ENCODE results near the gene NPAS2. TPM values are rescaled to one million over a fixed set of nuclear protein-coding genes. Genes with fewer than 3 reads are reported as not detected.

NPAS2 gene
- total and polyA plus RNA-seq, 2 donors (not counting 3 experiments of a cell fraction or from before 2014, with no cell fraction given): 29.0 to 53.9 TPM

DNA sequence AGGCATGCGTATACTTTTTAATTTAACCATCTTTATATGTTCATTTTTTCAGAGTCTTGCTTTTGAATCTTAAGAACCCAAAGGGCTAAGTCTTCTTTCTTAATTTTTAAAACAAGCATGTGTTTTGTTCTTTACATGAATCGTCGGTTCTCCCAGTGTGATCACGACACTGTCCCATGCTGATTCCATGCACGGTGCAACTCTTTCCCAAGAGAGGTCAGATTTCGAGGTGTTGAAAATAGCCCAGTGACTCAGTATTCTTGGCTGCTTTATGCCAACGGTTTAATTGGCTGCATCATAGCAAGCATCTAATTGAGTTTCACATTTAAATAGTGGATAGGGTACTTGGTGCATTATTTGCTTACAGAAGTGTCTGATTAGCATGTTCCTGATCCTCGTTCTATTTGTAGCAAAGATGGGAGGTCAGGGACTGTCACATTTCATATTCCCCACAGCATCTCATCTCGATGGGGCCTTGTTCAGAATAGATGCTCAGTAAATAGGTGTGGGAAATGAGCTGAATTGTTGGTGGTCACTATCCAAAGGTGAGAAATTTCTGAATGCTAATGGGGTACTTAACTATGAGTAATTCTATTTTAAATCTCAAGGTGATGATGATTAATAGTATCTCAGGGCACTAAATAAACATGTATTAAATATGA, 2.8 kb downstream of the NPAS2 start:
- TF ChIP-seq JUN (IDR thresholded peaks at IDR 0.05; ENCODE audit: borderline replicate concordance, insufficient read depth, insufficient read length, low read depth) (peak; percentile 31), EZH2 (IDR thresholded peaks at IDR 0.05; ENCODE audit: borderline replicate concordance, low read depth, low read length, severe bottlenecking) (no peak), FOS (IDR thresholded peaks at IDR 0.05; ENCODE audit: borderline replicate concordance, insufficient read depth, low read length) (peak; percentile 39), POLR2AphosphoS5 (IDR thresholded peaks at IDR 0.05; ENCODE audit: insufficient read depth, low read depth, low read length) (no peak), MYC (IDR thresholded peaks at IDR 0.05; ENCODE audit: low read depth, low read length) (no peak)
- dilution Hi-C loops (cut with MboI; ENCODE audit: extremely low pct_ligation_motif_present, low sequenced_read_pairs) (no loop called here), intact Hi-C loops (cut with micrococcal nuclease) (no loop called here)
- Histone ChIP-seq H3K4me3 (replicated peaks in 1 of 3; ENCODE audit: insufficient read depth in 1 of 3, low read depth in 1 of 3, low read length in 3 of 3) (peak overlapping the region in 2 of 3 experiments; percentile 71 to 88), H4K20me1 (replicated peaks; ENCODE audit: control insufficient read depth, extremely low read depth, insufficient read depth, low read length) (no peaks in the 10 kb centered on the region), H3K9me1 (replicated peaks; ENCODE audit: control insufficient read depth, extremely low read depth, insufficient read depth, low read length) (no peaks in the 10 kb centered on the region), H3K4me1 (ENCODE audit: control insufficient read depth, extremely low read depth, insufficient read depth, low read length) (peaks cover 43% of the 10 kb centered on the region), H3K9me3 (replicated peaks; ENCODE audit: control insufficient read depth, insufficient read depth, low read length) (no peaks in the 10 kb centered on the region), H3K79me2 (ENCODE audit: control insufficient read depth, insufficient read depth, low read length) (peaks cover 60% of the 10 kb centered on the region), H3K27ac (ENCODE audit: insufficient read depth, low read depth, low read length) (no peak overlapping the region), H3K4me2 (ENCODE audit: insufficient read depth, low read length) (peak overlapping the region; percentile 98), H3K36me3 (ENCODE audit: control insufficient read depth in 2 of 2, extremely low read depth in 1 of 2, insufficient read depth in 2 of 2, low read length in 2 of 2) (no peaks in the 10 kb centered on the region), H3K27me3 (ENCODE audit: control insufficient read depth in 2 of 2, insufficient read depth in 2 of 2, low read length in 2 of 2) (no peaks in the 10 kb centered on the region), H3K9ac (replicated peaks; ENCODE audit: extremely low read depth, insufficient read depth, low read length) (peak overlapping the region; percentile 76), H2AFZ (ENCODE audit: low read depth, low read length) (no peak overlapping the region)
- no TSS peak for BruUV-seq (replicated peaks)
- FAIRE-seq (no peak), DNase-seq (ENCODE audit: low read depth, low spot score) (peak; percentile 89)
- CTCF ChIA-PET: interaction anchor here (0.6 to 3.3 kb wide), 10 partner anchors 38 to 220 kb away, joined by 3 to 29 read pairs (median 4); no protein-coding TSS in a partner anchor
- POLR2A ChIA-PET: no interaction called here

DNA sequence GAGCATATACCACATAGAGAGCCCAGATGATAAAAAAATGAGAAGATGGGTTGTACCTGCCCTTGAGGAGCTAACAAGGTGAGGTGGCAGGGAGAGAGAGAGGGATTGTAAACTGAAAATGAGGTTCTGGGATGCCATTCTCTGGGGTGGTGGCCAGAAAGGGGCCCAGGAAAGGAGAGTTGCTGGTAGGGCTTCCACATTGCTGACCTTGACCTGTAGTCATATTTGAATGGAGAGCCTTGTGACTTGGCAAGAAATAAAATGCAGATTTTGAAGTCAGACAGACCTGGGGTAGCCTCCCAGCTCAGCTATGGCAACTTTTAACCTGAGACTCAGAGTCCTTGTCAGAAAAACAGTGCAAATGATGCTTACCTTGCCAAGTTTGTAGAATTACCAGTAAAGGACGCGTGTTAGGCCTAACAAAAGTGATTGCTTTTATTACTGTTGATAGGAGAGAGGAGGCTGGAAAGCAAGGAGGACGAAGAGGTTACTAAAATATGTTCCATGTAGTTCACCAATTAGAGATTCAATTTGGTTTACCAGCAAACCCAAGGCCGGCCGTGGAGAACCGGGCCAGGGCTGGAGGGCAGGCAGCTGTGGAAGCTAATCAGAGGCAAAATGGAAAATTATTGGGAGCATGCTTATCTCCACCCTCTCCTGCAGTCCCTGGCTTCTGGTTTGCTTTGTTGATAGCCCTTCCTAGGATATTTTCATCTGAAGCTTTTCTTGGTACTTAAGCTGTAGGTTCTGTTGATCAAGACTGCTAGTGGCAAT, 3.9 kb downstream of the NPAS2 start:
- TF ChIP-seq, protein P1, sequence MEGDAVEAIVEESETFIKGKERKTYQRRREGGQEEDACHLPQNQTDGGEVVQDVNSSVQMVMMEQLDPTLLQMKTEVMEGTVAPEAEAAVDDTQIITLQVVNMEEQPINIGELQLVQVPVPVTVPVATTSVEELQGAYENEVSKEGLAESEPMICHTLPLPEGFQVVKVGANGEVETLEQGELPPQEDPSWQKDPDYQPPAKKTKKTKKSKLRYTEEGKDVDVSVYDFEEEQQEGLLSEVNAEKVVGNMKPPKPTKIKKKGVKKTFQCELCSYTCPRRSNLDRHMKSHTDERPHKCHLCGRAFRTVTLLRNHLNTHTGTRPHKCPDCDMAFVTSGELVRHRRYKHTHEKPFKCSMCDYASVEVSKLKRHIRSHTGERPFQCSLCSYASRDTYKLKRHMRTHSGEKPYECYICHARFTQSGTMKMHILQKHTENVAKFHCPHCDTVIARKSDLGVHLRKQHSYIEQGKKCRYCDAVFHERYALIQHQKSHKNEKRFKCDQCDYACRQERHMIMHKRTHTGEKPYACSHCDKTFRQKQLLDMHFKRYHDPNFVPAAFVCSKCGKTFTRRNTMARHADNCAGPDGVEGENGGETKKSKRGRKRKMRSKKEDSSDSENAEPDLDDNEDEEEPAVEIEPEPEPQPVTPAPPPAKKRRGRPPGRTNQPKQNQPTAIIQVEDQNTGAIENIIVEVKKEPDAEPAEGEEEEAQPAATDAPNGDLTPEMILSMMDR (IDR thresholded peaks at IDR 0.05; ENCODE audit: extremely low read depth in 1 of 2, insufficient read depth in 1 of 2, low read depth in 1 of 2, low read length in 2 of 2): no peak
- TF ChIP-seq, protein P2, sequence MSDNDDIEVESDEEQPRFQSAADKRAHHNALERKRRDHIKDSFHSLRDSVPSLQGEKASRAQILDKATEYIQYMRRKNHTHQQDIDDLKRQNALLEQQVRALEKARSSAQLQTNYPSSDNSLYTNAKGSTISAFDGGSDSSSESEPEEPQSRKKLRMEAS (IDR thresholded peaks at IDR 0.05; ENCODE audit: insufficient read depth, insufficient read length): no peak
- TF ChIP-seq POLR2A (IDR thresholded peaks at IDR 0.05; ENCODE audit: low read depth, low read length) (no peak), MYC (IDR thresholded peaks at IDR 0.05; ENCODE audit: low read depth, low read length) (no peak), JUN (IDR thresholded peaks at IDR 0.05; ENCODE audit: borderline replicate concordance, insufficient read depth, insufficient read length, low read depth) (no peak), GATA2 (IDR thresholded peaks at IDR 0.05; ENCODE audit: insufficient read depth, insufficient read length, low read depth, low read length) (no peak), POLR2AphosphoS5 (IDR thresholded peaks at IDR 0.05; ENCODE audit: insufficient read depth, low read depth, low read length) (no peak)
- no peaks in the 10 kb centered on the region for H3K36me3 ChIP-seq (ENCODE audit: control insufficient read depth in 2 of 2, extremely low read depth in 1 of 2, insufficient read depth in 2 of 2, low read length in 2 of 2)
- no peak overlapping the region for H3K4me3 ChIP-seq (replicated peaks in 1 of 3; ENCODE audit: insufficient read depth in 1 of 3, low read depth in 1 of 3, low read length in 3 of 3)
- H3K4me2 ChIP-seq (ENCODE audit: insufficient read depth, low read length): no peak overlapping the region
- FAIRE-seq (no peak), DNase-seq (ENCODE audit: low read depth, low spot score) (no peak)
- ChIA-PET CTCF (interaction anchor here (3.3 kb wide), 1 partner anchor 94 kb away, joined by 29 read pairs; no protein-coding TSS in a partner anchor), POLR2A (interaction anchor here (0.6 kb wide), 1 partner anchor 13 kb away, joined by 3 read pairs; no protein-coding TSS in a partner anchor)
- no TSS peak for BruUV-seq (replicated peaks)
- no peaks in the 10 kb centered on the region for H3K9me1 ChIP-seq (replicated peaks; ENCODE audit: control insufficient read depth, extremely low read depth, insufficient read depth, low read length)
- peaks cover 71% of the 10 kb centered on the region for H3K79me2 ChIP-seq (ENCODE audit: control insufficient read depth, insufficient read depth, low read length)
- H3K9me3 ChIP-seq (replicated peaks; ENCODE audit: control insufficient read depth, insufficient read depth, low read length): no peaks in the 10 kb centered on the region
- dilution Hi-C loops (cut with MboI; ENCODE audit: extremely low pct_ligation_motif_present, low sequenced_read_pairs): no loop called here
- H2AFZ ChIP-seq (ENCODE audit: low read depth, low read length): no peak overlapping the region
- H3K27ac ChIP-seq (ENCODE audit: insufficient read depth, low read depth, low read length): no peak overlapping the region
- no peaks in the 10 kb centered on the region for H4K20me1 ChIP-seq (replicated peaks; ENCODE audit: control insufficient read depth, extremely low read depth, insufficient read depth, low read length)
- intact Hi-C loops (cut with micrococcal nuclease): no loop called here
- H3K4me1 ChIP-seq (ENCODE audit: control insufficient read depth, extremely low read depth, insufficient read depth, low read length): peaks cover 32% of the 10 kb centered on the region
- no peaks in the 10 kb centered on the region for H3K27me3 ChIP-seq (ENCODE audit: control insufficient read depth in 2 of 2, insufficient read depth in 2 of 2, low read length in 2 of 2)
- H3K9ac ChIP-seq (replicated peaks; ENCODE audit: extremely low read depth, insufficient read depth, low read length): no peak overlapping the region
